ENCODE data around the gene MAG. TPM values are rescaled to one million over a fixed set of nuclear protein-coding genes. Genes with fewer than 3 reads are reported as not detected.

Gene MAG
- total RNA-seq, 1 experiment from 2014 or later: 0.10 TPM

DNA sequence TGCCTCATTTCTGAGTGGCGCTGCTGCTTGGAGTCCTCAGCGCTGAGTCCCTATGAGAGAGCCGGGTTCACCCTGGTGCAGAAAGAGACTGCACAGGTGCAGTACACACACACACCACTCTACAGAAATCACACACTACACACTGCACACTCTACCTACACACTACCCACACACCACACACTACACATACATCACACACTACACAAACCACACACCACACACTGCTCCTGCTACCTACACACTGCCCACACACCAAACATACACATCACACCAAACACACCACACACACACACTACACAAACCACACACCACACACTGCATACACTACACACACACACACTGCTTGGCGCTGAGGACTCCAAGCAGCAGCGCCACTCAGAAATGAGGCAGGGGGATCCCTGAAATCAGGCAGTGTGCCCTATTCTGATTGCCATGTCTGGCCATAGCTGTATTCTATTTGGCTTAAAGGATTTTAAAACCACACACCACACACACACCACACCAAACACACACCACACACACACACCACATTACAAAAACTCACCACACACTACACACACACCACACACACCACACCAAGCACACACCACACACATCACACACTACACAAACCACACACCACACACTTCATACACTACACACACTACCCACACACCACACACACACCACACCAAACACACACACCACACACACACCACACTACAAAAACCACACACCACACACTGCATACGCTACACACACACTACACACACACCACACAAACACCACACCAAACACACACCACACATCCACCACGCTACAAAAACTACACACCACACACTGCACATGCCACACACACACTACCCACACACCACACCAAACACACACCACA, 4.9 kb downstream of the MAG start:
- no peak overlapping the region for H3K4me3 ChIP-seq (ENCODE audit: insufficient read depth, low read depth, low read length)
- H3K36me3 ChIP-seq (replicated peaks; ENCODE audit: control insufficient read depth, insufficient read depth, low read length): no peaks in the 10 kb centered on the region
- H3K27me3 ChIP-seq (ENCODE audit: control insufficient read depth, insufficient read depth, low read length): peaks cover 1% of the 10 kb centered on the region; the same call in 1 of the 2 replicates
- no peak for DNase-seq

DNA sequence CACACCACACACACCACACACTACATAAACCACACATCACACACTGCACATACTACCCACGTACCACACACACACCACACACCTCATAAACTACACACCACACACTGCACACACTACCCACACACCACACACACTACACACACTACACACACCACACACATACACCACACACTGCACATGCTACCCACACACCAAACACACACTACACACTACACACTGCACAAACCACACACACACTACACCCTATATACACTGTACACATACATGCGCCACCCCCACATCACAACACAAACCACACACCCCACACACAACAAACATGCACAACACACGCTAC, 5.5 kb downstream of the MAG start:
- Histone ChIP-seq H3K4me3 (ENCODE audit: insufficient read depth, low read depth, low read length) (no peak overlapping the region), H3K36me3 (replicated peaks; ENCODE audit: control insufficient read depth, insufficient read depth, low read length) (no peaks in the 10 kb centered on the region), H3K27me3 (ENCODE audit: control insufficient read depth, insufficient read depth, low read length) (peaks cover 1% of the 10 kb centered on the region; the same call in 1 of the 2 replicates)
- no peak for DNase-seq

DNA sequence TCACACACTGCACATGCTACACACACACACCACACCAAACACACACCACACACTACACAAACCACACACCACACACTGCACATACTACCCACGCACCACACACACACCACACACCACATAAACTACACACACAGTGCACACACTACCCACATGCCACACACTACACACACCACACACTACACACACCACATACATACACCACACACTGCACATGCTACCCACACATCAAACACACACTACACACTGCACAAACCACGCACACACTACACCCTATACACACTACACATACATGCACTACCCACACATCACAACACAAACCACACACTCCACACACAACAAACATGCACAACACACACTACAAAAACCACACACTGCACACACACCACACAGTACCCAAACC, 6.0 kb downstream of the MAG start:
- Histone ChIP-seq H3K4me3 (ENCODE audit: insufficient read depth, low read depth, low read length) (no peak overlapping the region), H3K27me3 (ENCODE audit: control insufficient read depth, insufficient read depth, low read length) (peaks cover 1% of the 10 kb centered on the region; the same call in 1 of the 2 replicates), H3K36me3 (replicated peaks; ENCODE audit: control insufficient read depth, insufficient read depth, low read length) (no peaks in the 10 kb centered on the region)
- DNase-seq: no peak

DNA sequence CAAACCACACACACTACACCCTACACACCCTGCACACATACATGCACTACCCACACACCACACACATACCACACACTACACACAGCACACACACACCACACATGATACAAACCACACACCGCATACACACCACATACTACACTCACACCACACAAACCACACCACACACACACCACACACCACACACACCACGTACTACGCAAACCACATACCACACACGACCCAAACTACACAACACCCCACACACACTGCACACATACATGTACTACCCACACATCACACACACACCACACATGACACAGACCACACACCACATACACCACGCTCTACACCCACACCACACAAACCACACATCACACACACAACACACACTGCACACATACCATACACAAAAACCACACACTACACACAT, 6.6 kb downstream of the MAG start:
- H3K4me3 ChIP-seq (ENCODE audit: insufficient read depth, low read depth, low read length): no peak overlapping the region
- peaks cover 1% of the 10 kb centered on the region; the same call in 1 of the 2 replicates for H3K27me3 ChIP-seq (ENCODE audit: control insufficient read depth, insufficient read depth, low read length)
- DNase-seq: no peak
- no peaks in the 10 kb centered on the region for H3K36me3 ChIP-seq (replicated peaks; ENCODE audit: control insufficient read depth, insufficient read depth, low read length)

DNA sequence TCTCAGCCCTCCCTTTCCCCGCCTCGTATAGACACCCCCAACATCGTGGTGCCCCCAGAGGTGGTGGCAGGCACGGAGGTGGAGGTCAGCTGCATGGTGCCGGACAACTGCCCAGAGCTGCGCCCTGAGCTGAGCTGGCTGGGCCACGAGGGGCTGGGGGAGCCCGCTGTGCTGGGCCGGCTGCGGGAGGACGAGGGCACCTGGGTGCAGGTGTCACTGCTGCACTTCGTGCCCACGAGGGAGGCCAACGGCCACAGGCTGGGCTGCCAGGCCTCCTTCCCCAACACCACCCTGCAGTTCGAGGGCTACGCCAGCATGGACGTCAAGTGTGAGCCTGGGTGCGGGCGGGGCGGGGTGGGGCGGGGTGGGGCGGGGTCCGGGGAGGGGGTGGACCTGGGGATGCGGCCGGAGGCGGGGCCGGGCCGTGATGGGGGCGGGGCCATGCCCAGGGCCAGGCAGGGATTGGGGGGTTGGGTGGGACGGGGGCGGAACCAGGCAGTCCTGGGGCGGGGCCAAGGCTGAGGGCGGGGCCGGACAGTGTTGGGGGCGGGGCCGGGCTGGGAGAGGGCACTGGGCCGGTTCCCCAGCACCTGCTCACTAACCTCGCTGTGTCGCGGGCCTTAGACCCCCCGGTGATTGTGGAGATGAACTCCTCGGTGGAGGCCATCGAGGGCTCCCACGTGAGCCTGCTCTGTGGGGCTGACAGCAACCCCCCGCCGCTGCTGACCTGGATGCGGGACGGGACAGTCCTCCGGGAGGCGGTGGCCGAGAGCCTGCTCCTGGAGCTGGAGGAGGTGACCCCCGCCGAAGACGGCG, 7.8 kb downstream of the MAG start:
- Histone ChIP-seq H3K36me3 (replicated peaks; ENCODE audit: control insufficient read depth, insufficient read depth, low read length) (no peaks in the 10 kb centered on the region), H3K27me3 (ENCODE audit: control insufficient read depth, insufficient read depth, low read length) (peaks cover 1% of the 10 kb centered on the region; the same call in 1 of the 2 replicates), H3K4me3 (ENCODE audit: insufficient read depth, low read depth, low read length) (peak overlapping the region; percentile 17)
- peak; percentile 99 for DNase-seq

DNA sequence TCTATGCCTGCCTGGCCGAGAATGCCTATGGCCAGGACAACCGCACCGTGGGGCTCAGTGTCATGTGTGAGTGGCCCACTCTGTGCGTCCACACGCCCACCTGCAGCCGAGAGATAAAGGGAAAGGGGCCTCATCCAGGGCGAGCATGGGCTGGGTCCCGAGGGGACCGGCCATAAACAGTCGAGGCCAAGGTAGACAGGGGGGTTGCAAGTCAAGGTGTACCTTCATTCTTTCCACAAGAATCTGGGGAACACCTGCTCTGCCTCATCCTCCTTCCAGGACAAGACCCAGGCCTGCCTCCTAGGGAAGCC, 8.3 kb downstream of the MAG start:
- H3K4me3 ChIP-seq (ENCODE audit: insufficient read depth, low read depth, low read length): peak overlapping the region; percentile 17; the same call in 1 of the 2 replicates
- H3K27me3 ChIP-seq (ENCODE audit: control insufficient read depth, insufficient read depth, low read length): peaks cover 1% of the 10 kb centered on the region; the same call in 1 of the 2 replicates
- H3K36me3 ChIP-seq (replicated peaks; ENCODE audit: control insufficient read depth, insufficient read depth, low read length): no peaks in the 10 kb centered on the region
- no peak for DNase-seq

DNA sequence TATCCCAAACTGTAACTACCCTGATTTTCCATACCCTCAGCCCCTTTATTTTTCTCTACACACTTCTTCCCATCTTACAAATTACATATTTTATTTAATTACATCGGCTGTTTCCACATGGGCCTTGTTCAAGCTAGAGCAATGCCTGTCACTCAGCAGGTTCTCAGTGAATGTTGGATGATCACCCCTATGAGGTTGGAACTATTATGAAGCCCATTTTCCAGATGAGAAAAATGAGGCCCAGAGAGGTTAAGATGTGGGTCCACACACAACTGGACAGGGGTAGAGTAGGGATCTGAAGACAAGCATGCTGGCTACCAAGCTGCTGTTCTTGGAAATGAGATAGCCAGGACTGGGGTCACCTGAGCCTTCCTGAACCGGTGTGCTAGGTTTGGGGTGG, 10.0 kb downstream of the MAG start:
- no peaks in the 10 kb centered on the region for H3K36me3 ChIP-seq (replicated peaks; ENCODE audit: control insufficient read depth, insufficient read depth, low read length)
- no peak overlapping the region for H3K4me3 ChIP-seq (ENCODE audit: insufficient read depth, low read depth, low read length)
- peaks cover 1% of the 10 kb centered on the region; the same call in 1 of the 2 replicates for H3K27me3 ChIP-seq (ENCODE audit: control insufficient read depth, insufficient read depth, low read length)
- no peak for DNase-seq

DNA sequence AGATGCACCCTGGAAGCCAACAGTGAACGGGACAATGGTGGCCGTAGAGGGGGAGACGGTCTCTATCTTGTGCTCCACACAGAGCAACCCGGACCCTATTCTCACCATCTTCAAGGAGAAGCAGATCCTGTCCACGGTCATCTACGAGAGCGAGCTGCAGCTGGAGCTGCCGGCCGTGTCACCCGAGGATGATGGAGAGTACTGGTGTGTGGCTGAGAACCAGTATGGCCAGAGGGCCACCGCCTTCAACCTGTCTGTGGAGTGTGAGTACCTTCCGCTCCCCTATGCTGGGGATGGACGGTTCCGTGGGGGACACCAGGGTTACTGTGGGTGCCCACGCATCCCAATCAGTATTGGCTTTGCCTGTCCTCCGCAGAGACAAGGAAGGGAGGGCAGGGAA, 10.5 kb downstream of the MAG start:
- peaks cover 1% of the 10 kb centered on the region; the same call in 1 of the 2 replicates for H3K27me3 ChIP-seq (ENCODE audit: control insufficient read depth, insufficient read depth, low read length)
- DNase-seq: no peak
- H3K4me3 ChIP-seq (ENCODE audit: insufficient read depth, low read depth, low read length): no peak overlapping the region
- no peaks in the 10 kb centered on the region for H3K36me3 ChIP-seq (replicated peaks; ENCODE audit: control insufficient read depth, insufficient read depth, low read length)

DNA sequence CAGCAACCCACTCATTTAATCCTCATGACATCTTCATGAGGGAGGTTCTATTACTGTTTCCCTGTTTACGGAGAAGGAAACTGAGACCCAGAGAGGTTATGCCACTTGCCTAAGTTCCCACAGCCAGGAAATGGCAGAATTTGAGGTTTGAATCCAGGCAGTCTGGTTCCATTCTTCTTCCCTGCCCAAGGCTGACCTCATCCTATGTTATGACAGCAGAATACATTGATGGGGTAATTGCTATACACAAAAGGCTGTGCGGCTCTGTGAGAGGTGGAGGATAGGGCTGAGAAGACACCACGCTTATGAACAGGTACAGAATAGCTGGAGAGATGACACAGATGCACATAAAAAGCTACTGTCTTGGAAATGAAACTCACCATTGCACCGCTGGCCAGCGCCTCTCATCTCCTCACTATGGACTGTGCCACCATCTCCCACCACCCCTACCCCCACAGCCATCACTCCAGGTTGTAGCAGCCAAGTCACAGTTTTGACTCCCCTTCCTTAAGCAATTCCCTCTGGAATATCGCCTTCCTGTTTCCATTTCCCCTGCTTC, 11.5 kb downstream of the MAG start:
- Histone ChIP-seq H3K4me3 (ENCODE audit: insufficient read depth, low read depth, low read length) (no peak overlapping the region), H3K36me3 (replicated peaks; ENCODE audit: control insufficient read depth, insufficient read depth, low read length) (no peaks in the 10 kb centered on the region), H3K27me3 (ENCODE audit: control insufficient read depth, insufficient read depth, low read length) (peaks cover 1% of the 10 kb centered on the region; the same call in 1 of the 2 replicates)
- DNase-seq: no peak

DNA sequence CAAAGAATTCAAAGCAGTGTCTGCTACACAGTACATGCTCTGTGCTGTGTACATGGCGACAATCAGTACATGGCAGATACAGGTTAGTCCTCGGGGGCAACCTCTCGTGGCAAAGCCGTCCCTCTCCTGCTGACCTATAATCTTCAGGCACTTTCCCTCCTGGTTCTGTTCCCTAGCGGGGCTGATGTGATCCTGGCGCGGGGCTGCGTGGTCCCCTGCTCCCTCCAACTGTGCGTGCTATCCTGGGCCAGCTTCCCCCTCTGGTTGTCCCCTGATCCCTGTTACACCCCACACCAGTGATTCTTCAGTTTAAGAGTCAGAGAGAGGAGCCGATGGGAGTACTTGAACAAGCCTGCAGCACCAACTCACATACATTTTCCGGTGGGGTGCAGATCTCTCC, 12.1 kb downstream of the MAG start:
- Histone ChIP-seq H3K4me3 (ENCODE audit: insufficient read depth, low read depth, low read length) (no peak overlapping the region), H3K36me3 (replicated peaks; ENCODE audit: control insufficient read depth, insufficient read depth, low read length) (no peaks in the 10 kb centered on the region), H3K27me3 (ENCODE audit: control insufficient read depth, insufficient read depth, low read length) (peaks cover under 1% of the 10 kb centered on the region; the same call in 1 of the 2 replicates)
- no peak for DNase-seq

DNA sequence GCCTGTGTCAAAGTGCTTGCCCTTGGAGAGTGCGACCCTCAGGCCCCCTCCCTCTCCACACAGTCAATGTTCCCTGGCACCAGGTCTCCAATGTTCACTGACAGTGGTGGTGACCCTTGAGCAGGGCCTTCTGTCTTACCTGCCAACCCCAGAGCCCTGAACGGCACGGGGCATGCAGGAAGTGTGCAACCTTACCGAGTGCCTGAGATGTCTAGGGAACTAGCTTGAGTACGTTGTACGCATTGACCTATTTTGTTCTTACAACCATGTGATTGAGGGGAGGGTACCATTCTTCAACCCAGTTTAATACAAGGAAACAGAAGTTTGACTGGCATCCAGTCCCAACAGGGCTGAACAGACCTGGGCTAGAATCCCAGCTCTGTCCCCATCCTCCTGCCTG, 13.2 kb downstream of the MAG start:
- no peak for DNase-seq
- Histone ChIP-seq H3K36me3 (replicated peaks; ENCODE audit: control insufficient read depth, insufficient read depth, low read length) (no peaks in the 10 kb centered on the region), H3K4me3 (ENCODE audit: insufficient read depth, low read depth, low read length) (no peak overlapping the region), H3K27me3 (ENCODE audit: control insufficient read depth, insufficient read depth, low read length) (no peaks in the 10 kb centered on the region; the same call in 1 of the 2 replicates)

DNA sequence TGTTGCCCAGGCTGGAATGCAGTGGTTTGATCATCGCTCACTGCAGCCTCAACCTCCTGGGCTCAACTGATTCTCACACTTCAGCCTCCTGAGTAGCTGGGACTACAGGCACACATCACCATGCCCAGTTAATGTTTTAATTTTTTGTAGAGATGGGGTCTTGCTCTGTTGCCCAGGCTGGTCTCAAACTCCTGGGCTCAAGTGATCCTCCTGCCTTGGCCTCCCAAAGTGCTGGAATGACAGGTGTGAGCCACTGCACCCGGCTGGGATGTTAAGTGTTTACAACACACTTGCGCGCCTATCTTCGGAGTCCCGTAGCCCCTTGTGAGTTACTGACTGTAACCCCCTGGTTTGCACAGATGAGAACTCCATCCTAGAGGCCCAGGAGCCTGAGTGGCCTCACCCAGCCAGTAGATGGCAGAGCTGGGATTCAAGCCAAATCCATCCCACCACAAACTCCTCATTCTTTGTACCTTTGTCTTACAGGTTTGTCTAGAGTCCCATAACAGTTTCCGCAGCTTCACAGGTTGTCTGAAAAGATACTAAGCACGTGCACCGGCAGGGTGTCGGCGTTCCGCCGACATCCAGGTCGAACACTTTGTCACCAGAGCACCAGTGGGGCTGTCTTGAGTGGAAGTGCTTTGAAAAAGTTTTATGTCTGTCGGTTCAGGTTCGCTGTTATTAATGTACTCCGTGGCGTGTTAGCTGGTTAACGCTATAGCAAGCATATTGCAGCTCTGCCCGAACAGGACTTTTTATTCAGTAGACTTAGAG, 14.7 kb downstream of the MAG start:
- no peak overlapping the region for H3K4me3 ChIP-seq (ENCODE audit: insufficient read depth, low read depth, low read length)
- H3K27me3 ChIP-seq (ENCODE audit: control insufficient read depth, insufficient read depth, low read length): no peaks in the 10 kb centered on the region
- peak; percentile 85 for DNase-seq
- no peaks in the 10 kb centered on the region for H3K36me3 ChIP-seq (replicated peaks; ENCODE audit: control insufficient read depth, insufficient read depth, low read length)

DNA sequence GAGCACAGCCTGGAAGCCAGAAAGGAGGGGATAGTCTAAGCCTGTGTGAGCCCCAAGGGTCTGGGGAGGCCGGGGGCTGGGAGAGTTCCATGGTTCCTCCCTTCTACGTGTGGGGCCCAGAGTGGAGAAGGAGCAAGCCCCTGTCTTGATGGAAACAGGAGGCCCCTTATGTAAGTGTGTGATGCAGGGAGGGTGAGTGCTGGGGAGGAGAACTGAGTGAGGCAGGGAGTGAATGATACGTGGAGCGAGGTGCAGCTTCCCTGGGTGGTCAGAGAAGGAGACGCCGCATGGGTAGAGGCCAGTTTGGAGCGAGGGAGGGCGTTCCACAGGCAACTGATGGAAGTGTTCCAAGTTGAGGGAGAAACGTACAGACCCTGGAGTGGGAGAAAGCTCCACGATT, 16.0 kb downstream of the MAG start:
- Histone ChIP-seq H3K36me3 (replicated peaks; ENCODE audit: control insufficient read depth, insufficient read depth, low read length) (no peaks in the 10 kb centered on the region), H3K27me3 (ENCODE audit: control insufficient read depth, insufficient read depth, low read length) (no peaks in the 10 kb centered on the region), H3K4me3 (ENCODE audit: insufficient read depth, low read depth, low read length) (no peak overlapping the region)
- no peak for DNase-seq

DNA sequence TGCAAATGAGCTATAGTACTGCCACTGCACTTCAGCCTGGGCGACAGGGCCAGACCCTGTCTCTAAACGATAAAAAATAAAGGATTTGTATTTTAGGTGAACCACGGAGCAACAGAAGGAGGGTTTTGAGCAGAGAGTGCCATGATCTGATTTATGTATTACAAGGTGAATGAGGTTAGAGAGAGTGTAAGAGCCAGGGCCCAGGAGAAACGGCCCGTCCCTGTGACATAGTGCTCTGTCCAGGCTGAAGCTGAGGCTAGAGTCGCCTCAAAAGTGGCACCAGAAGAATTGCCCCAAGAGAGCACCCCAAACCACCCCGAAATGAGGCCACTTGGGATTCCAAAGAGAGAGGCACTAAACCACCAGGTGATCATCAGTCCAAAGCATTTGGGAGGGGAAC, 16.9 kb downstream of the MAG start:
- no peaks in the 10 kb centered on the region for H3K36me3 ChIP-seq (replicated peaks; ENCODE audit: control insufficient read depth, insufficient read depth, low read length)
- no peak for DNase-seq
- no peaks in the 10 kb centered on the region for H3K27me3 ChIP-seq (ENCODE audit: control insufficient read depth, insufficient read depth, low read length)
- H3K4me3 ChIP-seq (ENCODE audit: insufficient read depth, low read depth, low read length): no peak overlapping the region
